Activated naive CD8-positive, alpha-beta T cell treated with anti-CD3 and anti-CD28 coated beads, Interleukin-2, amount 50 U/mL, for 16 hours (primary cell): Measurements from ENCODE around the gene APOBEC3B.
"Not testable (repeated sequence)": the region's sequence is repeated elsewhere in the genome, so short reads cannot be mapped to it uniquely, and the experiment has no call there.

ENCODE experiments used
- DNase-seq: peaks from one replicate; pipeline ENCODE4 v3.0.0-alpha.2; 2020; ENCODE audit warnings: low read depth, low spot score

The APOBEC3B gene

DNA sequence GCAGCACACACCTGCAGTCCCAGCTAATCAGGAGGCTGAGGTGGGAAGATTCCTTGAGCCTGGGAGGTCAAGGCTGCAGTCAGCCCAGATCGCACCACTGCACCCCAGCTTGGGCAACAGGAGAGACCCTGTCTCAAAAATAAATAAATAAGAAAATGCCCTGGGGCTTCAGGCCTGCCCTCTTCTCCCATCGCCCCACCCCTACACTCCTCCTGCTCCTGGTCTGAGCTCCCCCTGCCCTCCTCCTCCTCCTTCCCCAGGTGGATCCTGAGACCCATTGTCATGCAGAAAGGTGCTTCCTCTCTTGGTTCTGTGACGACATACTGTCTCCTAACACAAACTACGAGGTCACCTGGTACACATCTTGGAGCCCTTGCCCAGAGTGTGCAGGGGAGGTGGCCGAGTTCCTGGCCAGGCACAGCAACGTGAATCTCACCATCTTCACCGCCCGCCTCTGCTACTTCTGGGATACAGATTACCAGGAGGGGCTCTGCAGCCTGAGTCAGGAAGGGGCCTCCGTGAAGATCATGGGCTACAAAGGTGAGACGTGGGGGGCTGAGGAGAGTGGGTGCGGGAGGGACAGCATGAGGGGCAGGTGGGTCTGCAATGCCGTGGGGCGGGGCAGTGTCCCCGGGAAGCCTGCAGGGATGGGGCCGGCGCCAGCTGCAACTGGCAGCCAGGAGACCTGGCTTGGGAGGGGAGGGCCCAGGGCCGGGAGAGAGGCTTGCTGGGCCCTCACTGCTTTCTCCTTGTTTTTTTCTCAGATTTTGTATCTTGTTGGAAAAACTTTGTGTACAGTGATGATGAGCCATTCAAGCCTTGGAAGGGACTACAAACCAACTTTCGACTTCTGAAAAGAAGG, 49.5 kb downstream of the APOBEC3B start:
- DNase-seq, result not testable (repeated sequence)

DNA sequence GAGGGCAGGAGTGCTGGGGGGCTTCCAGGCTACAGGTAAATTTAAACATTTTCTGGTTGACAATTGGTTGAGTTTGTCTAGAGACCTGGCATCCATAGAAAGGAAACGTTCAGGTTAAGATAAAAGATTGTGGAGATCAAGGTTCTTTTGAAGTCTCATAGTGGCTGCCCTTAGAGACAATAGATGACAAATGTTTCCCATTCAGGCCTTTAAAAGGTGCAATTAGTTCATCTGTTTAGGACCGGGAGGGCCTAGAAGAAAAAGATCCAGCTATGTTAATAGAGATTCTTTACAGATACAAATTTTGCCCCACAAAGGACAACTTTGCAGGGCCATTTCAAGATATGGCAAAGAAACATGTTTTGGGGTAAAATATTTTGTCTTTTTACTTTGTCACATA, 54.9 kb downstream of the APOBEC3B start:
- DNase-seq, result not testable (repeated sequence)

DNA sequence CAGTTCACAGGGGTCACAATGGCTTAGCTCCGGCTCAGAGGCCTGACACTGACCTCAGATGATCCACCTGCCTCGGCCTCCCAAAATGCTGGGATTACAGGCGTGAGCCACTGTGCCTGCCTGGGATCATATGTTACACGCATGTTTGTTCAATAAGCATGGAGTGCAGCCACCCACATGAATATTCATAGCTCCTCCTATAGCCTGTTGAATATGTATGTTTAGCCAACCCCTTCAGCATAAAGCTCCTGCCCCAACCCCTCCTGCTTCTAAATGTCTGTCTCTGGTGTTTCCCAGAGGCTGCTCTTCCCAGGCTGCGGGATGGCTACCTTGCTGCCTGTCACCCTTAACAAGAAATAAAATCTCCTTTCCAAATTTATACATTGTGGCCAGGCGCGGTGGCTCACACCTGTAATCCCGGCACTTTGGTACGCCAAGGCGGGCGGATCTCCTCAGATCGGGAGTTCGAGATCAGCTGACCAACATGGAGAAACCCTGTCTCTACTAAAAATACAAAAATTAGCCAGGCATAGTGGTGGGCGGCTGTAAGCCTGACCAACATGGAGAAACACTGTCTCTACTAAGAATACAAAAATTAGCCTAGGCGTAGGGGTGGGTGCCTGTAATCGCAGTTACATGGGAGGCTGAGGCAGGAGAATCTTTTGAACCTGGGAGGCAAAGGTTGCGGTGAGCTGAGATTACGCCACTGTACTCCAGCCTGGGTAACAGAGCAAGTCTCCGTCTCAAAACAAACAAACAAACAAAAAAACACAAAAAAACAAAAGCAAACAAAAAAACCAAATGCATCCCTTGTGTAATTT, 57.4 kb downstream of the APOBEC3B start:
- DNase-seq, result no peak

DNA sequence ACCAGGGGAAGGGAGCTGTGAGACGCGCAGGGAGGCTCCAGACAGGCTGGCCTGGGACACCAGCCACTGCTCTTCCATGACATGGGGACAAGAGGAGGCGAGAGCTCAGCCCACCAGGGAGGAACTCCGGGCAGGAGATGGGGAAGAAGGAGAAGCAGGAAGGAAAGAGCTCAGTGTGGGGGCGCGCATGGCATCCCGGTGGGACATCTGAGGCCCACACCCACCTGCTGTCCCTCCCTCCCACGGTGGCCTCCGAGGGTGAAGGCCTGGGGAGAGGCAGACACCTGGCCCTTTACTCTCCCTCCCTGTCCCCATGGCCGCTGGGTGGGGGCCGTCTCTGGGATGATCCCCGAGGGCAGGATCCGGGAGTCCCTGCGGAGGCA, 58.0 kb downstream of the APOBEC3B start:
- not testable (repeated sequence) for DNase-seq

DNA sequence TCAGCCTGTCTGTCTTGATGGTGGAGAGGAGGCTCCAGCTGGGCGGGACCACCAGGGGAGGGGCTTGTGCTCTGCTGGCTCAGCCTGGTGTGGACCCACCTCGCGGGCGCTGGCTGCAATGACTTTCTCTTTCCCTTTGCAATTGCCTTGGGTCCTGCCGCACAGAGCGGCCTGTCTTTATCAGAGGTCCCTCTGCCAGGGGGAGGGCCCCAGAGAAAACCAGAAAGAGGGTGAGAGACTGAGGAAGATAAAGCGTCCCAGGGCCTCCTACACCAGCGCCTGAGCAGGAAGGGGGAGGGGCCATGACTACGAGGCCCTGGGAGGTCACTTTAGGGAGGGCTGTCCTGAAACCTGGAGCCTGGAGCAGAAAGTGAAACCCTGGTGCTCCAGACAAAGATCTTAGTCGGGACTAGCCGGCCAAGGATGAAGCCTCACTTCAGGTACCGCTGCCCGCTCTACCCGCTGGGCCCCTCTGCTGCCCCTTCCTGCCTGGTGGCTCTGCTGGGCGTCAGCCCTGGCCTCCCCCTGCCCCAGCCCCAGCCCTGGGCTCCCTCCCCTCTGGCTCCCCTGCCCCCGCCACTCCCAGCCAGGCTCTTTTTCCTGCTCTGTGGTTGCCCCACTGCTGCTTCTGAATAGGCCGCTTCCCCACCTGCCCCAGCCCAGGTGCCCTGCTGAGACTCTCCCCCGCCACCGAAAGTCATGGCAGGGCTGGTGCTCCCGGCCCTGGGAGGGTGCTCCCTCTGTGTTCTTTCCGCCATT, 58.6 kb downstream of the APOBEC3B start, which contains the start of gene APOBEC3F:
Gene APOBEC3F, plus strand, starts transcription at position 327 of the 759 bp plus-strand sequence. Its CDS starts 97 bp downstream, at position 424.
- DNase-seq, result peak; percentile 22

DNA sequence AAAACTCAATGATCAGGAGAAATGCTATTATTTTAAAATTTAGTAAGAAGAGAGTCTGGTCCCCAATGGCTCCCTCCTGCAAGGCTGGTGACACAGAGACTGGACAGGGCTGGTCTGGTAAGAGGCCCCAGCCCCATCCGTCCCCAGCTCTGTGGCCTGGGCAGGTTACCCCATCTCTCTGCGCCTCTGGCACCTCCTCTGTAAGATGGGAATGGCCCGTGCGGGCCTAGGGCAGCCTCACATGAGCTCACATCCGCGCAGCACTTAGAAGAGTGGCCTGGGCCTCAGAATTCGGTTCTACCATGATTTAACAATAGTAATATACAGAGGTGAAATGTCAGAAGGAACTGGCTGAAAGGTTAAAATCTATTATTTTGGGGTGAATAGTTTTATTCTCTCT, 59.8 kb downstream of the APOBEC3B start:
- no peak for DNase-seq
